ENCODE measurements around the gene CRY1. TPM values are rescaled to one million over a fixed set of nuclear protein-coding genes. Genes with fewer than 3 reads are reported as not detected.

CRY1 gene
- total RNA-seq, 1 donor from 2014 or later, result 10.8 TPM

DNA sequence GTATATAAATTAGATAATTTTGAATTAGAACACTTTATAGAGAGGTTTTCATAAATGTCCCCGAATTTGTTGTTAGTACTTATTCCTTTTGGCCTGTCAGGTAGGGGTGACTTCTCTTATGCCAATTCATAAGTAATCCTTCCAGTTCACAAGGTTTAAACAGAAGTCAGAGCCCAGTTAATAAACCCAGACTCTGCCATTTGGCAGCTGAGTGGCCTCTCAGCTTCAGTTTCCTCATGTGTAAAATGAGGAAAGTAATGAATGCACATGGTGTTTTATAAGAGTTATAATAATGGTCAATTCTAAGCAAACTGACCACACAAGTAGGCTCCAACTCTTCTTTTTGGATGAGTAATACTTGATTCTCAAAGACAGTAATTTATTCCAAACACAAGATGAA is 116.7 kb downstream of the CRY1 start:
- no peak for DNase-seq (ENCODE audit: low read depth)
- no peaks in the 10 kb centered on the region for H3K36me3 ChIP-seq (ENCODE audit: control insufficient read depth, insufficient read depth, low read length)
- TF ChIP-seq, protein P1, sequence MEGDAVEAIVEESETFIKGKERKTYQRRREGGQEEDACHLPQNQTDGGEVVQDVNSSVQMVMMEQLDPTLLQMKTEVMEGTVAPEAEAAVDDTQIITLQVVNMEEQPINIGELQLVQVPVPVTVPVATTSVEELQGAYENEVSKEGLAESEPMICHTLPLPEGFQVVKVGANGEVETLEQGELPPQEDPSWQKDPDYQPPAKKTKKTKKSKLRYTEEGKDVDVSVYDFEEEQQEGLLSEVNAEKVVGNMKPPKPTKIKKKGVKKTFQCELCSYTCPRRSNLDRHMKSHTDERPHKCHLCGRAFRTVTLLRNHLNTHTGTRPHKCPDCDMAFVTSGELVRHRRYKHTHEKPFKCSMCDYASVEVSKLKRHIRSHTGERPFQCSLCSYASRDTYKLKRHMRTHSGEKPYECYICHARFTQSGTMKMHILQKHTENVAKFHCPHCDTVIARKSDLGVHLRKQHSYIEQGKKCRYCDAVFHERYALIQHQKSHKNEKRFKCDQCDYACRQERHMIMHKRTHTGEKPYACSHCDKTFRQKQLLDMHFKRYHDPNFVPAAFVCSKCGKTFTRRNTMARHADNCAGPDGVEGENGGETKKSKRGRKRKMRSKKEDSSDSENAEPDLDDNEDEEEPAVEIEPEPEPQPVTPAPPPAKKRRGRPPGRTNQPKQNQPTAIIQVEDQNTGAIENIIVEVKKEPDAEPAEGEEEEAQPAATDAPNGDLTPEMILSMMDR (IDR thresholded peaks at IDR 0.05; ENCODE audit: insufficient read depth, low read length, severe bottlenecking), result no peak
- H3K4me3 ChIP-seq (ENCODE audit: low read depth, low read length), result no peak overlapping the region
- no peak for FAIRE-seq
- no peaks in the 10 kb centered on the region for H3K27me3 ChIP-seq (ENCODE audit: control insufficient read depth, insufficient read depth, low read length)

DNA sequence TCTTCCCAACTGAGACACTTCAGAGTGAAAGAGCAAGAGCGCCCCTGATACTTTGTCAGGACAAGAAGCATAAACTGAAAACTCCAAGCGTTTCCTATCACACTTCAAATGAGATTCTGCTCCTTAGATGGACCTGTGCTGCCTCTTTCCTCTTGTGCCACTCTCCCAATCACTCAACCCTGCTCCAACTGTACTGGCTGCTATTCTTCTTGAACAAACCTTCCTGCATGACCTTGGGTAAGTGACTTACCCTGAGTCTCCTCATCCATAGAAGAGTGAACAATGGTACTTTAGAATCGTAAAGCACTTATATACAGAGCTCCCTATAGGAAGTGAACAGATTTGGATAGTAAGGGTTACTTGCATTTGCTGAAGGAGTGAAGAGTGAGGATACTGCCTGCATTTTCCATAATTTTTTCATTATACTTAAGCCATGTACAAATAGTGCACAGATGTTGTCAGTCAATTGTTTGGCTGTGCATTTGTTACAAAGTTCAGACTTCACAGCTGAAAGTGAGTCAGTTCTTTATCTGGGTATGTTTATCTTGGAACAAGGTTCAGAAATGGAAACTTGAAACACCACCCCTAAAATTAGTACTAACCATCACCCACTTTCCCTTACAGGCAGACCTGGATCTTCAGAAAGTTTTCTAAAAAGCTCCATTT is 117.2 kb downstream of the CRY1 start:
- H3K4me3 ChIP-seq (ENCODE audit: low read depth, low read length), result no peak overlapping the region
- H3K27me3 ChIP-seq (ENCODE audit: control insufficient read depth, insufficient read depth, low read length), result no peaks in the 10 kb centered on the region
- TF ChIP-seq, protein P1 (IDR thresholded peaks at IDR 0.05; ENCODE audit: insufficient read depth, low read length, severe bottlenecking), result no peak
- peak; percentile 35 for DNase-seq (ENCODE audit: low read depth)
- peaks cover under 1% of the 10 kb centered on the region for H3K36me3 ChIP-seq (ENCODE audit: control insufficient read depth, insufficient read depth, low read length)
- FAIRE-seq, result no peak

DNA sequence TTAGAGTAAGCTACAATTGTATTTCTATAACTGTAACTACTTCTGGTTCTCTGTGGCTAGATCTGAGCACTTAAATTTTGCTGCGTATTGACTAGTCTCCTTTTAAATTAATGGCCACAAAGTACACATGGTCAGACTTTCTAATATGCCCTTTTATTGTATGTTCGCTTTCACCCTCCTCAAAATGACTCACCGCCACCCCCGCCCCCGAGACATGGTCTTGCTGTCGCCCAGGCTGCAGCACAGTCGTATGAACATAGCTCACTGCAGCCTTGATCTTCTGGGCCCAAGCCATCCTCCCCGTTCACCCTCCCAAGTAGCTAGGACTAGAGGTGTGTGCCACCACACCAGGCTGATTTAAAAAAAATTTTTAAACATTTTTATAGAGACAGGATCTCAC is 118.3 kb downstream of the CRY1 start:
- H3K36me3 ChIP-seq (ENCODE audit: control insufficient read depth, insufficient read depth, low read length), result peaks cover 4% of the 10 kb centered on the region
- no peaks in the 10 kb centered on the region for H3K27me3 ChIP-seq (ENCODE audit: control insufficient read depth, insufficient read depth, low read length)
- TF ChIP-seq, protein P1 (IDR thresholded peaks at IDR 0.05; ENCODE audit: insufficient read depth, low read length, severe bottlenecking), result no peak
- DNase-seq (ENCODE audit: low read depth) (no peak), FAIRE-seq (no peak)
- H3K4me3 ChIP-seq (ENCODE audit: low read depth, low read length), result no peak overlapping the region

DNA sequence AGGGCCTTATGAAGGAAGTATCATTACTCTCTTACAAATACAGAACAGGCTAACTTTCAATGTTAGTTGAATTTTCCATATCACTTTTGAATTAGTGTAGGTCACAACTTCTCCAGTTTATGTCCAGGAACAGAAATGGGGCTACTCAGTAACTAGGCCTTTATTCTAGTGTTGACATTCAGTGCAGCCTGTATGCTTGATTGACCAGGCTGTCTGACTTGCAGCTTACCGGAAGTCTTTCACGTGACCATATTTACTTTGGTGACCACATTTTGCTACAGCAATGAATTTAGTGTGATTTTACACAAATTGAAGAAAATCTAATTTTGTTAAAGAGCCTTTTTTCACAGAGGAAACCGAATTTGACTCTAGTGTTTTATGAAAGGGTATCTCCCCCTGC is 118.8 kb downstream of the CRY1 start:
- TF ChIP-seq, protein P1 (IDR thresholded peaks at IDR 0.05; ENCODE audit: insufficient read depth, low read length, severe bottlenecking), result no peak
- H3K36me3 ChIP-seq (ENCODE audit: control insufficient read depth, insufficient read depth, low read length), result peaks cover 4% of the 10 kb centered on the region
- no peak for FAIRE-seq
- no peak for DNase-seq (ENCODE audit: low read depth)
- H3K27me3 ChIP-seq (ENCODE audit: control insufficient read depth, insufficient read depth, low read length), result no peaks in the 10 kb centered on the region
- no peak overlapping the region for H3K4me3 ChIP-seq (ENCODE audit: low read depth, low read length)

DNA sequence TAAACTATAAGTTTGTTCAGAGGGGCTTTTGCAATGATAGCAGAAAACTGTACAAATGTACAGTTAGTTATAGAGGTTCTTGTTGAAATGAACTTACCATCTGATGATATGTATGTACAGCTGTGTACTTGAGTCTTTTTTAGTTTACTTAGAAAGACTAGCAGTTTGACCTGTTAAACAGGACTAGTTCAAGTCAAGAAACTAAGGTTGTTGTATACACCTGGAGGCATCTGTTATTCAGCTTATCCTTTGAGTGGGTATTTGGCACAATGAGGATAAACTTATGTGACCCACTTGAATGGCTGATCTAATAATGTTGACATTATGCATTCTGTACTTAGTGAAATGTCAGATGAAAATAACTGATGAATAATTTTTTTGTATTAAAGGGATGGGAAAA is 119.8 kb downstream of the CRY1 start:
- DNase-seq (ENCODE audit: low read depth) (no peak), FAIRE-seq (no peak)
- H3K36me3 ChIP-seq (ENCODE audit: control insufficient read depth, insufficient read depth, low read length), result peaks cover 4% of the 10 kb centered on the region
- no peaks in the 10 kb centered on the region for H3K27me3 ChIP-seq (ENCODE audit: control insufficient read depth, insufficient read depth, low read length)
- no peak overlapping the region for H3K4me3 ChIP-seq (ENCODE audit: low read depth, low read length)
- TF ChIP-seq, protein P1 (IDR thresholded peaks at IDR 0.05; ENCODE audit: insufficient read depth, low read length, severe bottlenecking), result no peak

DNA sequence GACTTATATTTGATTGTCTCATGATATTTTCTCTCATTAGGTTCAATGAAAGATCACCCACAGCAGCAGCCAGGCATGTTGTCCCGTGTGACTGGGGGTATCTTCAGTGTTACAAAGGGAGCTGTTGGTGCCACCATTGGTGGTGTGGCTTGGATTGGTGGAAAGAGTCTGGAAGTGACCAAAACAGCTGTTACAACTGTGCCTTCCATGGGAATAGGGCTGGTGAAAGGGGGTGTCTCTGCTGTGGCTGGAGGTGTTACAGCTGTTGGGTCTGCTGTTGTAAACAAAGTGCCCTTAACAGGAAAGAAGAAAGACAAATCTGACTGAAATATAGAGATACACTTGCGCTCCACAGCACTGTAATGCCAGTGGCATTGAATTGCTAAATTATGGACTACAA is 122.3 kb downstream of the CRY1 start:
- DNase-seq (ENCODE audit: low read depth) (no peak), FAIRE-seq (no peak)
- Histone ChIP-seq H3K4me3 (ENCODE audit: low read depth, low read length) (no peak overlapping the region), H3K36me3 (ENCODE audit: control insufficient read depth, insufficient read depth, low read length) (peaks cover 4% of the 10 kb centered on the region), H3K27me3 (ENCODE audit: control insufficient read depth, insufficient read depth, low read length) (no peaks in the 10 kb centered on the region)
- TF ChIP-seq, protein P1 (IDR thresholded peaks at IDR 0.05; ENCODE audit: insufficient read depth, low read length, severe bottlenecking), result no peak
